IMR-90 (cell line): ENCODE measurements around the gene ACTN2.

ENCODE experiments used
- MAZ ChIP-seq: IDR thresholded peaks from 2 replicates; pipeline ENCODE4 v1.6.1; 2012; ENCODE audit warnings: low read depth, mild to moderate bottlenecking, low read length, improper control_type of control experiment, moderate library complexity, borderline replicate concordance
- POLR2A ChIP-seq: IDR thresholded peaks from 2 replicates; pipeline ENCODE4 v1.6.1; 2012; ENCODE audit warnings: mild to moderate bottlenecking, low read depth, low read length
- SMC3 ChIP-seq: fragments of 150-350 bp; IDR thresholded peaks from 2 replicates; pipeline ENCODE4 v1.6.1; 2016; ENCODE audit warnings: low read depth, mild to moderate bottlenecking, antibody characterized with exemption, low read length, moderate library complexity
- TF ChIP-seq, protein P1 (sequence below): conservative IDR thresholded peaks from 2 replicates; pipeline ENCODE4 v1.5.1; 2012; ENCODE audit warnings: mild to moderate bottlenecking, low read depth, low read length, improper control_type of control experiment

DNA sequence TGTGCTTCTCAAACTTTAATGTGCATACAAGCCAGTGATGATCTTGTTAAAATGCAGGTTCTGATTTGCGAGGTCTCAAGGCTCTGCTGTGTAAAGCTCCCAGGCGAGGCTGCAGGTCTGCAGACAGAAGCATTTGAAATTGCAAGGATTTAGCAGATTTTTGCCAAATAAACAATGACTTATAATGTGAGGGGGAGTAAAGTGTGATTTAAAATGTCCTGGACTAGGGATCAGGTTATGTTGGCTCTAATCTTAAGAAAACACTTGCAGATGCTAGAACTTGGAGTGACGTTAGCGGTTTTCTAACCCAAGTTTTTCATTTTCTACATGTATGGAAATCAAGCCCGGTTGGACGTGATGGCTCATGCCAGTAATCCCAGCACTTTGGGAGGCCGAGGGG, 16.2 kb upstream of the ACTN2 start:
- TF ChIP-seq, protein P1, sequence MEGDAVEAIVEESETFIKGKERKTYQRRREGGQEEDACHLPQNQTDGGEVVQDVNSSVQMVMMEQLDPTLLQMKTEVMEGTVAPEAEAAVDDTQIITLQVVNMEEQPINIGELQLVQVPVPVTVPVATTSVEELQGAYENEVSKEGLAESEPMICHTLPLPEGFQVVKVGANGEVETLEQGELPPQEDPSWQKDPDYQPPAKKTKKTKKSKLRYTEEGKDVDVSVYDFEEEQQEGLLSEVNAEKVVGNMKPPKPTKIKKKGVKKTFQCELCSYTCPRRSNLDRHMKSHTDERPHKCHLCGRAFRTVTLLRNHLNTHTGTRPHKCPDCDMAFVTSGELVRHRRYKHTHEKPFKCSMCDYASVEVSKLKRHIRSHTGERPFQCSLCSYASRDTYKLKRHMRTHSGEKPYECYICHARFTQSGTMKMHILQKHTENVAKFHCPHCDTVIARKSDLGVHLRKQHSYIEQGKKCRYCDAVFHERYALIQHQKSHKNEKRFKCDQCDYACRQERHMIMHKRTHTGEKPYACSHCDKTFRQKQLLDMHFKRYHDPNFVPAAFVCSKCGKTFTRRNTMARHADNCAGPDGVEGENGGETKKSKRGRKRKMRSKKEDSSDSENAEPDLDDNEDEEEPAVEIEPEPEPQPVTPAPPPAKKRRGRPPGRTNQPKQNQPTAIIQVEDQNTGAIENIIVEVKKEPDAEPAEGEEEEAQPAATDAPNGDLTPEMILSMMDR: no peak
- no peak for TF ChIP-seq SMC3
- TF ChIP-seq MAZ: no peak
- TF ChIP-seq POLR2A: no peak
